M059J (cell line): ENCODE results near the gene GAK. TPM values are rescaled to one million over a fixed set of nuclear protein-coding genes. Genes with fewer than 3 reads are reported as not detected.

ENCODE experiments used
- DNase-seq: peaks from one replicate; pipeline ENCODE4 v3.0.0-alpha.2; 2012; ENCODE audit warnings: low read depth
- total RNA-seq: library from RNA; depleted of rRNA; stranded (reverse); fragments of >200 nt; shearing (Covaris generic); gene quantifications from 2 replicates; pipeline ENCODE4 v1.2.3, GENCODE V29; 2014

The GAK gene
- total RNA-seq, 1 experiment from 2014 or later, result 67.5 TPM

DNA sequence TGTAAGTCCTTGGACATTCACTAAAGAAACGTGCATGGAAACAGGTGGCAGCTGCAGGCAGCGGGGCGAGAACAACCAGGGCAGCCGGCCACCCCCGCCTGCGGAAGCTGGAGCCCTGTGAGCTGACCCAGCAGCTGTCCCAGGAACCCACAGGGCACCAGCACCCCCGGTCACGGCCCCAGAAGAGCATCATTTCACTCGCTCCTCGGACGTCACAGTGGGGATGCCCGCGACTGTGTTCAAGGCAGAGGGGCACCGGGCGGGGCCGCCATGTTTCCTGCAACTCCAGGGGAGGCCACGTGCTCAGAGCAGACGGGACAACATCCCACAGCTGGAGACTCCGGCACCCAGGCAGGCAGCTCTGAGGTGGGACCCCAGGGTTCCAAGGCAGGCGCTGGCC is 61.2 kb downstream of the GAK start:
- DNase-seq, result no peak

DNA sequence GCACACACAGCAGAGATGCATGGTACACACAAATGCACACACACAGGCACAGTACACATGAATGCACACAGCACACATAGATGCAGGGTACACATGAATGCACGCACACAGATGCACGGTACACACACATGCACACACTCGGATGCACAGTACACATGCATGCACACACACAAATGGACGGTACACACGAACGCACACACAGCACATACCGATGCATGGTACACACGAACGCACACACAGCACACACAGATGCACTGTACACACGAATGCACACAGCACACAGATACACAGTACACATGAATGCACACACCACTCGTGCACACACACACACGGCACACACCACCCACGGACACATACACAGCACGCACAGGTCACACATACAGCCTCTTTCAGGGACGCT is 62.3 kb downstream of the GAK start:
- no peak for DNase-seq

DNA sequence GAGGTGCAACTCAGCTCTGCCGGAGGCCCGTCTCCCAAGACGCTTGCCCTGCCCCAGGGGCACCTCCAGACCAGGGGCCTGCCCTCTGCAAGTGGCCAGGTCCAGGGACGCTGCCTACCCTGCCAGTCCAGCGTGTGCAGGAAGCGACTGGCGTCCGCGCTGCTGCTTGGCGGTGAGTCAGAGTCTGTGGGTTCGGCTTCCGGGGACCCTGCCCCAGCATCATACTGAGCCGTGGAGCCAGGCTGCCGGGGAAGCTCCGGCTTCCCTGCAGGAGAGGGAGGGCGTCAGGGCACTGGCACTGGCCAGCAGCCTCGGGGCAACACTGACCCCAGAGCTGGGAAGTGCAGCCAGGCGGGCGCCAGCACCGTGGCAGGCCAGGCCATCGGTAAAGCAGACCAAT is 63.7 kb downstream of the GAK start:
- DNase-seq, result no peak

DNA sequence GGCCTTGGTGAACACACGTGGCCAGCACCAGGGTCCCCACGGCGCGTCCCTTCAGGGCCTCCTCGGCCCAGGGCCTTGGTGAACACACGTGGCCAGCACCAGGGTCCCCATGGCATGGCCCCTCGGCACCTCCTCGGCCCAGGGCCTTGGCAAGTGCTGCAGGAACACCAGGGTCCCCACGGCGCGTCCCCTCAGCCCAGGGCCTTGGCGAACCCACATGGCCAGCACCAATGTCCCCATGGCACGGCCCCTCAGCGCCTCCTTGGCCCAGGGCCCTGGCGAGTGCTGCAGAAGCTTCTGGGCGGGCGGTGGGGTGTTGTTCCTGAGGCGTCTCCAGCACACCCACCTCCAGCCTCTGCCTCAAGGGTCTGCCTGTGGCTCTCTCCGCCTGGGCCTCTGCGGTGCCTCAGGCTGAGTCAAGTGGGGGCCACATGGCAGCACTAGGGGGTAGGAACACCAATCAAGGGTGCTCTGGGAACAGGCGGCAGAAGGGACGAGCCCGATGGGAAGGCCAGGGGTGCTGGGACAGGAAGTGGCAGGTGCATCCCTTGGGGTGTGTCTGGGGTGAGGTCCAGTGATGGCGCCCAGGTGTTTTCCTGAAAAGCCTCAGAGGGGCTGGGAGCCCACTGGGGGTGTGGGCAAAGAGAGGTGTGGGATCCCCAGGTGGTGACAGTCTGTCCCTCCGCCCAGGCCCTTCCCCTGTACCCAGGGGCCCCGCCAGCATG is 64.4 kb downstream of the GAK start:
- DNase-seq, result no peak

DNA sequence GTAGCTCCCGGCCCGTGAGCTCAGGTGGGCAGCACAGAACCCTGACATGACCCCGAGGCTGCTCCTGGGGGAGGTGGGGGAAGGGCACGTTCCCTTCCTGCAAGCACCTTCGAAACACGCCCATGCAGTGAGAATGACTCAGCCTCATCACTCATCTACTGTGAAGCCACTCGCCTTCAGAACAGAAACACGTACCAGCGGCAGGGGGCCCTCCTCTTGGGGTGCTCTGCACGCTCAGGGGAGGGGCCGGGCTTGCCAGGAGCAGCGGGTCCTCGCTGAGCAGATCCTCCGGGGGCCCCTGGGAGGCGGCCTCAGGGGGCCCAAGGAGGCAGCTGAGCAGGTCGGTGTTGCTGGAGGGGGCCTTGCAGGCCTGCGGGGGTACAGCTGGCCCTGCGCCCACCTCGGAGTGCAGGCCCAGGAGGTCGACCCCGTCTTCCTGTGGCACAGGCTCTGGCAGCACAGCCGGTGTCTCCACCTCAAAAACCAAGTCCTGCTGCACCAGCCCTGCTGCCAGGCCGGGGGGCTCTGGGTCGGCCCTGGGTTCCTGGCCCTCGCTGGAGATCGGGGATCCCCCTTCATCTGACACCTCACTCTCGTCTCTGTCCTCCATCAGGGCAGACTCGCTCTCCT is 65.2 kb downstream of the GAK start:
- no peak for DNase-seq

DNA sequence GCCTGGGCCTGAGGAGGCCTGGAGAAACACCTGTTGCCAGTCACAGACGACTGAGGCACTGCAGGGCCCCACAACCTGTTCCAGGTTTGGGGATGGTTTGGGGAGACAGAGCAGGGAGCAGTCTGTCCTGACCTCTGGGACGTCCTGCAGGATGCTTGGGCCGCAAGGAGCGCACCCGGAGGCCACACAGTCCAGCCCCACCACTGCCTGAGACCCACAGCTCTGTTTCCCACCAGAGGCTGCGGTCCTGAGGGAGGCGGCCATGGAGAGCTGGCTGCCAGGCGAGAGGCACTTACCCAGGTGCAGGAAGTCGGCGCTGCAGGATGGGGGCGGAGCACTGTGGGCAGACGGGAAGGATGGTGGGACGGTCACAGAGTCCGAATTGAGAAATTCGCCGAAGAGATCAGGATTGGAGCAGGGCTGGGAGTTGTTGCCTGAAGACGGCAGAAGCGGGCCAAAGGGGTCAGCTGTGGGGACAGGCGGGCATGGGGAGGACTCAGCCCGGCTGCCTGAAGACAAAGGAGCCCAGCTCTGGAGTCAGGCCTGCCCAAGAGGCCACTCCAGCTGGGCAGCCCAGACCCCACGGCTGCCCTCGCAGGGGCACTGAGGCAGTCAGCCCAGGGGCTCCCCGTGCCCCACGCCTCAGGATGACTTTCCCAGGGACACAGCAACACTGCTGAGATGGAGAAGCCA is 65.9 kb downstream of the GAK start:
- DNase-seq, result no peak

DNA sequence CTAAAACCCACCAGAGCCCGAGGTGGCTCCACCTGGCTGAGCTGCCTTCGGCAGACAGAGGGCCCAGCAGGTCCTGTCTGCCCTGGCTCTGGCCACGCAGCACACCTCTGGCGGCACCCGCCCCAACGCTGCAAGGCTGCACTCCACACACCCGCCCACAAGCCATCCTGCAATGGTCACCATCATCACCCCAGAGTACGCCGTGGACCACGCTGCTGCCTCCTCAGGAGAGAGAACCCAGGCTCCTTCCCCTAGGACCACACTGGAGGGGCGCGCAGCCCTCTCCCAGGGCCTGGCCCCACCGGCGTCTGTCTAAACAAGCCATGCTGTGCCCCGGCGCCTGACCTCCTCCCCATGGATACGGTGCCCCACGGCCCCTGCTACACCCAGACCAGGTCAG is 66.5 kb downstream of the GAK start:
- no peak for DNase-seq

DNA sequence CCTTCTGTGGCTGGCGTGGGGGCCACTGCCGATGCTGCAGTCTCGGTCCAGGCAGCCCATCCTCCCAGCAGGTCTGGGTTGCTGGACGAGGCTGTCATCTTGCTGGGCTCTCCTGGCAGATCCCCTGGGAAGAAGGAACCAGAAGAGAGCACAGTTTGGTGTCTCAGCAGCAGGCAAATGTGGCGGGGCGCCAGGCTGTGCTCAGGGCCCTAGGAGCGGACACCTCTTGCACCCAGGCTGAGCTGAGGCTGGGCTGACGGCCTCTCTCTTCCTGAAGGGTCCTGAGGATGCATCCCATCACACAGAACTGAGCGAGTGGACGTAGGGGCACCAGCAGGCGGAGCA is 67.0 kb downstream of the GAK start:
- DNase-seq, result no peak

DNA sequence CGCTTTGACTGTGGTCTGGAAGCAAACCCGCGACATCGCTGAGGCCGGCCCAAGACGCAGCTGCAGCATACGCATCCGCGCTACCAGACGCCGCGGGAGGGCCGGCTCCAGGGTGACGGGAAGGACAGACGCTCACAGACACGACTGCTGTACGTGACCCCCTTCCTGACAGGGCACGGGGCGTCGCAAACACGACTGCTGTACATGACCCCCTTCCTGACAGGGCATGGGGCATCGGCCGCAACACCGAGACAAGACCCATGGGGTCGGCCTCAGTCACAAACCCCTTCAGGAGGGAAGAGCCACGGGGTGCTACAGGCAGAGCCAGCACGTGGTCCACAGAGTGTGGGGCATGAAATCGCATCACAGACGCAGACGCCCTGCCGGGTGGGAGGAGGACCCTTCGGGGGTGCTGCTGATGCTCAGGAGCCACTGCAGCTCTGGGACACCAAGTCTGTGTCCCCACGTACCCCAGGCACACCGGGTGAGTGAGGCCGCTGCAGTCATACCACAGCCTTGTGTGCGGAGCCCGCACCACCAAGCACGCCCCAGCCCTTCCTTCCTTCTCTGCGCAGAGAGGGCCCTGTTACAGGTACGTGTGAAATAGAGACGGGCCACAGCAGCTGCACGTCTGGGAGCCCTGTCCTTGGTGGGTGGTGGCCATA is 67.5 kb downstream of the GAK start:
- DNase-seq, result no peak

DNA sequence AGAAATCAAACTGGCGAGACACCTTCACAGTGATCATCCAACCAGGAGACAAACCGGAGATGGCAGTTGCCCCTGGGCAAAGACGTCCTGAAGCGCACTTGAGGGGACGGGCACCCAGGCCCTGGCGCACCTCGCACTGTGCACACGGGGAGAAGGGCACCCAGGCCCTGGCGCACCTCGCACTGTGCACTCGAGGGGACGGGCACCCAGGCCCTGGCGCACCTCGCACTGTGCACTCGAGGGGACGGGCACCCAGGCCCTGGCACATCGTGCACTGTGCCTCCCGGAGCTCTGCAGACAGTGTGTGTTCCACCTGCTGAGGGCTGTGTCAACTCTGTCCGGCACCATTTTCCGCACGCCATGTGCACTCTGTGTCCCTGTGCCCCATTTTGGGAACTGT is 71.6 kb downstream of the GAK start:
- DNase-seq, result no peak

DNA sequence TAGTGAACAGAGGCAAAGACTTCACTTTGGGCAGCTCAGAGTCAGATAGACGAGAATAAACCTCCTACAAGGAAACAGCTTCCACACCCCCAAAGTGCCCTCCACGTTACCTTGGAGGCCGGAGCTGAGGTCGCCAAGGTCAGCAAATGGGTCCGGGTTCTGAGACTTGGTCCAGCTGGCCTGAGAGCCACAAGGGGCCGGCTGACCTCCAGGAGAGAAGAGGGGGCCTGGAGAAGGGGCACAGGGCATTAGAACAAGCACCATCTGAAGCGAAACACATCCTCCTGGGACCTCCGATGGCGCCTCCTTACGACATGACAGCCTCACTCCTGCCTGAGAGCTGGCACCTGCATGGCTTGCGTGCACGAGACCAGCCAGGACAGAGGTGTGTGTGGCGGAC is 72.6 kb downstream of the GAK start:
- no peak for DNase-seq

DNA sequence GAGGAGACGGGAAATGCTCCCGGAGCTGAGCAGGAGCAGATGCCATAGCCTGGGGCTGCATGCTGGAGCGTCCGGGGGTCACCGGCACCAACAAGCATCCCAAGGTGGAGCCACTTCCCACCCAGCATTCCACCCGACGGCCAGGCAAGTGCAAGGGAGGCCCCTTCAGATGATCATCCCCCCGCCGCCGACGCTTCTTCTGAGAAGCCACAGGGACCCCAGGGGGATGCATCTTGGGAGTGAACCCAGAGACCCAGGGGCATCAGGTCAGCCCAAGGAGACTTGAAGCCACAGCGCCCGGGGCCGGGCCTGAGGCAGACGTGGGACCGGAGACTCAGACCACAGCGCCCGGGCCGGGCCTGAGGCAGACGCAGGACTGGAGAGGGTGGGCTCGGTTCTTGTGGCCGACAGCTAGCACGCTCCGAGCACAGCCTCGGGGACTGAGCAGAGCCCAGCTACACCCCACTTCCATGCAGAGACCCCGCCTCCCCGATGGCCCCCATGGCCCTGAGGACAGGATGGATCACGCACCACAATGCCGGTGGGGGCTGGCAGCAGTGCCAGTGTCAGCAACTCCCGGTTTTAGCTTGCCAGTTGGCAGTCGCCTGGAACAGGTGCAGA is 73.2 kb downstream of the GAK start:
- no peak for DNase-seq

DNA sequence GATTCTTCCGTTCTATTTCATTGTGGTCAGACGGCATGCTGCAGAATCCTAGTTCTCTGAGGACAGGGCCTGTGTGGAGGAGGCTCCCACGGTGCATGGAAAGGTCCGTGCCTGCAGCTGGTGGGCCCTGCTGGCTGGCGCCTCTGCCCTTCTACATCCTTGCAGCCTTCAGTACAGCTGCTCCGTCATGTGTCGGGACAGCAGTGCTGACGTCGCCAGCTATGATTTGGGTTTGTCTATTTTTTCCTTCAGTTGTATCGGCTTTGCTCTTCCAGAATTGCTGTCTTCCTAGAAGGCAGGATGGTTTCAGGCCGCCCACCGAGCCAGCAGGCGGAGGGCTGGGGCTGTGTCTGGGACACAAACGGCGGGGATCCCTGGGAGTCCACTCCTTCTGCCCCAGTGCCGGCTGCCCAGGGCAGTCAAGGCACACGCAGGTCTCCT is 74.1 kb downstream of the GAK start:
- no peak for DNase-seq

DNA sequence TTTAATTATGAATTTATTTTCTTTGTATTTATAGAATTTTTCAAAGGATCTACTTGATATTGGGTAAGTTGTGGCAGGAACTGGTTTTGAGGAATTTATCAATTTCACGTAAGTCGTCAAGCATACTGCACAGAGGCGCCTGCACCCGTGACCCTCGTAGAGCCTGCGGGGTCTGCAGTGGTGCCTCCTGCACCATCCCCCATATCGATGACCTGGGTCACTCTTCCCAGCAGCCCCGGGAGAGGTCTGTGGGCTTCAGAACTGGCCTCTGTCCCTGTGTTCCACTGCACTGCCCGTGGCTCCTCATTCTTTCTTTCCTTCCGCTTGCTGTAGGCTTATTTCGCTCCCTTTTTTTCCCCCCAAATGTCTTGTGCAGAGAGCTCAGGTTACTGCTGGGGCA is 74.7 kb downstream of the GAK start:
- no peak for DNase-seq

DNA sequence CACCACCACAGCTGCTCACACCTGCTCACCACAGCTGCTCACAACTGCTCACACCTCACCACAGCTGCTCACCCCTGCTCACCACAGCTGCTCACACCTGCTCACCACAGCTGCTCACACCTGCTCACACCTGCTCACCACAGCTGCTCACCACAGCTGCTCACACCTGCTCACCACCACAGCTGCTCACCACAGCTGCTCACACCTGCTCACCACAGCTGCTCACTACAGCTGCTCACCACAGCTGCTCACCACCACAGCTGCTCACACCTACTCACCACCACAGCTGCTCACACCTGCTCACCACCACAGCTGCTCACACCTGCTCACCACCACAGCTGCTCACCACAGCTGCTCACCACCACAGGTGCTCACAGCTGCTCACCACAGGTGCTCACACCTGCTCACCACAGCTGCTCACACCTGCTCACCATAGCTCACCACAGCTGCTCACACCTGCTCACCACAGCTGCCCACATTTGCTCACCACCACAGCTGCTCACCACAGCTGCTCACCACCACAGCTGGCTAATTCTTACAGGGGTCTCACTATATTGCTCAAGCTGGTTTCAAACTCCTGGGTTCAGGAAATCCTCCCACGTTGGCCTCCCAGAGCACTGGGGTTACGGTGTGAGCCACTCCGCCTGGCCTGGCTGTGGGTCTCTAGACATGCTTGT is 75.8 kb downstream of the GAK start:
- no peak for DNase-seq

DNA sequence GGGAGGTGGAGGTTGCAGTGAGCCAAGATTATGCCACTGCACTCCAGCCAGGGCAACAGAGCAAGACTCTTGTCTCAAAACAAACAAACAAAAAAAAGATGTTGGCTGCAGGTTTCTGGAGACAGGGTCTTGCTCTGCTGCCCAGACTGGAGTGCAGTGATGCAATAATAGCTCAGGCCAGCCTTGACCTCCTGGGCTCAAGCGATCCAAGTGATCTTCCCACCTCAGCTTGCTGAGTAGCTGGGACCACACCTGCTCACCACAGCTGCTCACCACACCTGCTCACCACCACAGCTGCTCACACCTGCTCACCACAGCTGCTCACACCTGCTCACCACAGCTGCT is 76.3 kb downstream of the GAK start:
- DNase-seq, result no peak

DNA sequence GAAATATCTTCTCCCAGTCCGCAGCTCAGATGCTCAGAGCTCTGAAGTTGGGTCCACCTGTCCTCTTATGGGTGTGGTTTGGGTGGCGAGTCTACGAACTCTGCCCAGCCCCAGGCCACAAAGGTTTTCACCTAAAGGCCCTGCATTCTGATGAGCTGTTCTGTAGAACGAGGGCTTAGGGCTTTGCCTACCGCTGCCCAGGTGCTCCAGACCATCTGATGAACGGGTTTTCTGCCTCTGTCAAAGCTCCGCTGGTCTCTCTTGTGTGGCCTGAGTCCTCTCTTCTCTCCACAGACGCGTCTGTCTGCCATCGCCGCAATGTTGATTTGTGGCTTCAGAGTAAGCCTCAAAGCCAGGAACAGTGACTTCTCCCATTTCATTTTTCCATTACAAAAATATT is 77.8 kb downstream of the GAK start:
- no peak for DNase-seq

DNA sequence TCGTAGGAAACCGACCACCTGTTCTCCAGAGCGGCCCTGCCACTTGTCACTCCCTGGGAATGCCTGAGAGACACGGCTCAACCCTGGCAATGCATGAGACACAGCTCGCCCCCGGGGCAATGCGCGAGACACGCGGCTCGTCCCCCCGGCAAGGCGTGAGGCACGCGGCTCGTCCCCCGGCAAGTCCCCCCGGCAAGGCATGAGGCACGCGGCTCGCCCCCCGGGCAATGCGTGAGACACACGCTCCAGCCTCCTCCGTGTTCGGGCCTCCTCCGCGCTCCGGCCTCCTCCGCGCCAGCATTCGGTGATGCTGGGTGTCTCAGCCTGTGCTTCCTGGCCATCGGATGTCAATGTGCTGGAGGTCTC is 78.7 kb downstream of the GAK start:
- DNase-seq, result no peak

DNA sequence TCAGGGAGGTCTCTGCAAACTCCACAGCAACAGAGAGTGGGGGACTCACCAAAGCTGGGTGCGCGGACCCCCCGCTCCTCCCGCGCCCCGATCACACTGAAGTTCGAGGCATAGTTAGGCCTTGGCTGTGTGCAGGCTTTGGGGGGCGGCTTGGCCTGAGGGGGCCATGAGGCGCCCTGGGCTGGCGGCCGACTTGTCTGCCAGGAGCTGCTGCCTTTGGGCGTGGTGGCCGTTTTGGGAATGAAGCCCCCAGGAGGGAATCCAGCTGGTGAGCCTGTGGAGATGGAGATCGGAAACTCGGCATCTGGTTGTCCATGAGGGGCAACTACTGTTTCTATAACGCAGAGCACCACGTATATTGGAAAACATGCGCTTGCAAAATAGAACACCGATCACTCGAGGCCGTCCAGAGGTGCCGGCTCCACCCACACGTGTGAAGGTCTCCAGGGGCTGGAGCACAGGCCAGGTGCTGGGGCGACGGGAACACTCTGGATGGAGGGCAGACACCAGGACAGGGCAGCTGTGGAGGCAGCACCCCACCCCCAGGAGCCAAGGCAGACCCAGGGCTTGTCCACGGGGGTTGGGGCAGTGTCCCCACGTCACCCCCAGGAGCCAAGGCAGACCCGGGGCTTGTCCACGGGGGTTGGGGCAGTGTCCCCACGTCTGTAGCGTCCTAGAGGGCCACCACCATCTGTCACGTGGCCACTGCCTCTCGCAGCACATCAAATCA is 80.2 kb downstream of the GAK start:
- DNase-seq, result no peak

DNA sequence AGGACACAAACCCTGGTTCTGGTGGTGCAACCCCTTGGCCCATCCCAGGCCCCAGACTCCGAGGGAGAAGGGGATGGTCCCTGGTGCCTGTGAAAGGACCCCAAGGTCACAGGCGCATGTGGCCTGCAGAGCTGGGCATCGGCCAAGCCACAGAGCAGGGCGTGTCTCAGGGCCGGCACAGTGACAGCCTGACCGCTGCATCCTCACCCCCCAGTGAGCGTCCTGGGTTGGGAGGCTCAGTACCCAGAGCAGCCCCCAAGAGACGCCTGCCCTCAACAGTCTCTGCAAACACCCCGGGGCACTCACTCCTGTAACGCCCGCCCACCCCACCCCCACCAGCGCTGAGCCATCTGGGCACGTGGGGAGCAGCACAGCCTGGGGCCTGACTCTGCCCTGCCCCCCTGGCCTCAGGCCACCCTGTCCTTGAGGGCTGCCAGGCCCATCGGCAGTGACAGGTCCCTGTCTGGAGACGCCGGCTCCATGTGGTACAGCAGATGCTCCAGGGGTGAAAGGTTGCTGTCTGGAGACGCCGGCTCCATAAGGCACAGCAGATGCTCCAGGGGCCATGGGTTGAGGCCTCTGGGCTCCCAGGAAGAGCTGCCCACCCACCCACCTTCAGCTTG is 81.7 kb downstream of the GAK start:
- no peak for DNase-seq
